KOPT-K1 (cell line): ENCODE measurements around the gene GJB5.
"Not testable (repeated sequence)": the region's sequence is repeated elsewhere in the genome, so short reads cannot be mapped to it uniquely, and the experiment has no call there.

Source experiments
- H3K27ac ChIP-seq: fragments of 200-600 bp; sonication (generic); 2 replicates; pipeline ENCODE4 v1.5.1; 2016; ENCODE audit warnings: antibody characterized with exemption, mild to moderate bottlenecking, low read depth, low read length; ENCODE audit not compliant: poor library complexity, severe bottlenecking
- H3K36me3 ChIP-seq: fragments of 200-600 bp; sonication (generic); 2 replicates; pipeline ENCODE4 v1.5.1; 2017; ENCODE audit warnings: antibody characterized with exemption, mild to moderate bottlenecking, low read length, moderate library complexity; ENCODE audit not compliant: insufficient read depth
- H3K9me3 ChIP-seq: fragments of 200-600 bp; sonication (generic); 2 replicates; pipeline ENCODE4 v1.5.1; 2017; ENCODE audit warnings: antibody characterized with exemption, low read length, mild to moderate bottlenecking; ENCODE audit not compliant: insufficient read depth, poor library complexity, severe bottlenecking

Gene GJB5

DNA sequence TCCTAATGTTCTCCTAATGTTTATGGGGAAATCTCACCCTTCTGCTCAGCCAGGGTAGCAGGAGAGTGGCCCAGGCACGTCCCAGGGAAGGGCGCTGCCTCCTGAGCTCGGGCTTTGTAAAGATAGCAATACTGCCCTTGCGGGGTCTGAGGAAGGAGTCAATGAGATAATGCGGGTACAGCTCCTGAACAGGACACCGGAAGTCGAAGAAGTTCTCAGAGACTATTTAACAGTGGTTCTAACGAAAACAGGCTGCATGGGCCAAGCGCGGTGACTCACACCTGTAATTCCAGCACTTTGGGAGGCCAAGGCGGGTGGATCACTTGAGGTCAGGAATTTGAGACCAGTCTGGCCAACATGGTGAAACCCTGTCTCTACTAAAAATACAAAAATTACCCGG is 17.6 kb upstream of the GJB5 start:
- not testable (repeated sequence) for H3K27ac ChIP-seq, H3K9me3 ChIP-seq, H3K36me3 ChIP-seq

DNA sequence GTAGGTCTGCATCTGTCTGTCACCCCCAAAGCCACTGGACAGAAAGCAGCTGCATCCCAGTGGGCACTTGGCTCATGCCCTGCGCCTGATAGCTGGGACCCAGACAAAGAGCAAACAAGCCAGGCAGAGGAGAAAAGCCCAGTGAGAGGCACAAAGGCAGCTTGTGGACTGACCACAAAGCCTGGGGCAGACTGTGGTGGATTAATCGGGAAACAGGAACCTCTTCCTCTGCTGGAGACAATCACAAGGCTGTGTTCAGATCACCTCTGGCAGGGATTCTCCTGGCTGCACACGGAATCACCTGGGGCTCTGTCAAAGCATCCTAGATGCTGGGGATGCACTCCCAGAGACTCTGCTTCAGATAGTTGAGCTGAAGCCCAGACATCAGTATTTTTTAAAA is 15.2 kb upstream of the GJB5 start:
- Histone ChIP-seq H3K36me3 (no peaks in the 10 kb centered on the region), H3K9me3 (no peaks in the 10 kb centered on the region), H3K27ac (no peak overlapping the region)

DNA sequence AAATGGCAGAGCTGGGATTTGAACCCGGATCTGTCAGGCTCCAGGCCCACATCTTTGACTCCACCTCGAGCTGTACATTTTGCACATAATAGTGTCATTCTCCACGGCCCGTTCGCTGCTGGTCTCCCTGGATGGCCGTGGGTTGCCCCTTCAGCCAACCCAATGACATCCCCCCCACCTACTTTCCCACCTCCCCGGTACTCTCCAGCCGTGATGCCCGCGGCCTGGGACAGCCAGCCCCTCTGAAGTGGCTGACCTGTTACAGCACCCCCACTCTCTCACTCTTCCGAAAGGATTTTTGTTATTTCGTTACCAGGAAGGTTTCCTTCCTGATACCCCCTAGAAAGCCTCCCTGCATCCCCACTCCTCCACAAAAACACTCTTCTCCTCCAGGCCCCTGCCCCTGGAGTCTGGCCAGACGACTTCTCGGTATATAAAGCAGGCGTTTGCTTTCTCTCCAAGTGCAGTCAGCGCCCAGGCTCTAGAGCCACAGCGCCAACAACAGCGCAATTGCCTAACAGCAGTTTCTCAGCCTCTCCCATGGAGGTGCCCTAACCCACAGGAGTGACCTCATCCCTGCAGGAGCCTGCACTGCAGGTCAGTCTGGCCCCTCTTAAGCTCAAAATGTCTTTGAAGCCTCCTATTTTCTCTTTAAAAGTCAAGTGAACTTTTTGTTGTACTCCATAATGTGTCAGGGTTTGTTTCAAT is 14.5 kb upstream of the GJB5 start:
- no peaks in the 10 kb centered on the region for H3K9me3 ChIP-seq
- H3K36me3 ChIP-seq, result no peaks in the 10 kb centered on the region

DNA sequence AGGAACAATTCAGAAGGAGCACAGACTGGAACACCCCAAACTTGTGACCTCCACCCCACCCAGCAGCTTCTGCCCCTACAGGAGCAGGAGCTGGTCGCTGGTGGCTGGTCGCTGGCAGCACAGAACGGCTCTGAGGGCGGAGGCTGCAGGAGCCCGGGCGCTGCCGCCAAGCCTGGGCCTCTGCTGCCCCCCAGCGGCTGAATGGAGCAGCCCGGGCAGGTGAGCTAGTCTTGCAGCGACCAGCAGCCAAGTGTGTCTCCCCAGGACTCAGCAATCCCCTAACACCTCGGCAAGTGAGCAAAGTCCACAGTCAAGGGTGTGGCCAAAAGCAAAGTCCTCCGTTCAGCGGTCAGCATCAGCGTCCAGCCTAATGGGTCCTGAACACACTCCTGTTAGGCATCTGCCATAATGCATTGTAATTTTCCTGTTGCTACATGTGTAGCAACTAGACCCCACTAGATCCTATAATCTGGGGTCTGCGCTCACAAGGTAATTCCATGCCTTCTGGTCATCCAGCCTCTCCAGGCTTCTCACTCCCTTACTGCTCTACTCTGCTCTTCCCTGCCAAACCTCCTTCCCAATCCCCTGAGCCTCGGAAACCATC is 12.1 kb upstream of the GJB5 start:
- H3K27ac ChIP-seq, result no peak overlapping the region
- no peaks in the 10 kb centered on the region for H3K9me3 ChIP-seq
- no peaks in the 10 kb centered on the region for H3K36me3 ChIP-seq

More for the DNA sequence above, 14.5 kb upstream of the GJB5 start:
- H3K27ac ChIP-seq, result no peak overlapping the region

DNA sequence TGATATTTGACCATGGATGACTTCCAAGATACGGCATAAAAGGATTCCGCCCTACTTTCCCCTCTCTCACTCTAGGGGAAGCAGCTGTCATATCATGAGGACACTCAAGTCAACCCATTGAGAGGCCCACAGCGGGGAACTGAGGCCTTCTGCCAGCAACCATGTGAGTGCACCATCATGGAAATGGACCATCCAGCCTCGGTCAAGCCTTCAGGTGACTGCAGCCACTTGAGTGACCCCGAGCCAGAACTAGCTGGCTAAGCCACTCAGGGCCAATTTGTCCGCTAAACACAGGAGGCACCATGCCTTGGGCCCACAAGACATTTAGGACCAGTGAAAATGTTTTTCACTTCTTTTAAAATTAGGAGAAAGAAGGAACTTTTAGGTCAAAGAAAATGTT is 11.1 kb upstream of the GJB5 start:
- Histone ChIP-seq H3K9me3 (no peaks in the 10 kb centered on the region), H3K27ac (no peak overlapping the region), H3K36me3 (no peaks in the 10 kb centered on the region)

DNA sequence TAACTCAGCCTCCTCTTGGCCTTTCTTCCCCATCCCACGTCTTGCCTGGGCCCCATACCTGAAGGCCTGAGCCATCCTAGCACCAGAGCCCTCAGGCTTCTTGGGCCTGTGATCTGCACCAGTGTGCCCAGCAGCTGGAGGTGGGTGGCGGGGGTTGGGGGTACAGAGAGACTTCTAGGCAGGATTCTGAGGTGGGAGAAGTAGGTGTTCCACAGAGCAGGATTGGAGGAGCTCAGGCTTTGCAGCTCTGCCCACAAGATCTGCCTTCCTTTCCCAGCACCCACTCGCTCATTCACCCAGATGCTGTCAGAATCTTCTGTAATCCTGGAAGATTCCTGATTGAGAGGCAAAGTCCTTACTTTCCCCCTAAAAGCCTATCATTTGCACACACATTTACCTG is 10.0 kb upstream of the GJB5 start:
- Histone ChIP-seq H3K9me3 (no peaks in the 10 kb centered on the region), H3K27ac (no peak overlapping the region)

DNA sequence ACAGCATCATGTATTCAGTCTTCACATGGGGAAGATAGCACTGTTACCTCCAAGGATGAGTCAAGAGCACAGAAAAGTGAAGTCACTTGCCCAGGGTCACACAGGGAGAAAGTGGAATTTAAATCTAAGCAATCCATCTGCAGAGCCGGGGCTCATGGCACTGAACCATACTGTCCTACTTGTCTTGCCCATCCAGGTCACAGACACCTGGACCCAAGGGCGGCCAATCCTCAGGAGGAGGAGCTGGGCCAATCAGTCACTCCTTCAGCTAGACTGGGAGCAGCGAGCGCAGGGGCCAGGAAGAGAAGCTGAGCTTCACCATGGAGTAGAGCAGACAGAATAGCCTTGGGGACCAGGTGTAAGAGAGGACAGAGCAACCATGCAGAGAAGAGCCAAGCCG is 9.2 kb upstream of the GJB5 start:
- Histone ChIP-seq H3K9me3 (no peaks in the 10 kb centered on the region), H3K36me3 (no peaks in the 10 kb centered on the region), H3K27ac (no peak overlapping the region)

More for the DNA sequence above, 10.0 kb upstream of the GJB5 start:
- H3K36me3 ChIP-seq, result no peaks in the 10 kb centered on the region

DNA sequence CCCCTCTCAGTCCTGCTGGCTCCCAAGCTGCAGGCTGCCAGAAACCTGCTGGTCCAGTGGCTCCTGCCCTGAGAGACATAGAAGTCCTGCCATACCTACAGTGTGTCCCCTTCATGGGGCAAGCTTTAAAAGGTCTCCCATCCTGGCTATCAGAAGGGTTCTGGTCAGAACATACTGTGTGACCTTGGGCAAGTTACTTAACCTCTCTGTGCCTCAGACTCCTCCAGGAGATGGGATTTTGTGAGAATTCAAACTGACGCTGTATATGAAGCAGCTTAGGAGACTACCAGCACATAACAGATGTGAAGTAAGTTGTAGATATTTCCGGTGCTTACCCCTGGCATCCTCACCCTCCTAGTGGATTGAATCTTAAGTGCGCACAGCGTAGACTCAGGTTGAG is 8.7 kb upstream of the GJB5 start:
- Histone ChIP-seq H3K27ac (no peak overlapping the region), H3K9me3 (no peaks in the 10 kb centered on the region), H3K36me3 (no peaks in the 10 kb centered on the region)

DNA sequence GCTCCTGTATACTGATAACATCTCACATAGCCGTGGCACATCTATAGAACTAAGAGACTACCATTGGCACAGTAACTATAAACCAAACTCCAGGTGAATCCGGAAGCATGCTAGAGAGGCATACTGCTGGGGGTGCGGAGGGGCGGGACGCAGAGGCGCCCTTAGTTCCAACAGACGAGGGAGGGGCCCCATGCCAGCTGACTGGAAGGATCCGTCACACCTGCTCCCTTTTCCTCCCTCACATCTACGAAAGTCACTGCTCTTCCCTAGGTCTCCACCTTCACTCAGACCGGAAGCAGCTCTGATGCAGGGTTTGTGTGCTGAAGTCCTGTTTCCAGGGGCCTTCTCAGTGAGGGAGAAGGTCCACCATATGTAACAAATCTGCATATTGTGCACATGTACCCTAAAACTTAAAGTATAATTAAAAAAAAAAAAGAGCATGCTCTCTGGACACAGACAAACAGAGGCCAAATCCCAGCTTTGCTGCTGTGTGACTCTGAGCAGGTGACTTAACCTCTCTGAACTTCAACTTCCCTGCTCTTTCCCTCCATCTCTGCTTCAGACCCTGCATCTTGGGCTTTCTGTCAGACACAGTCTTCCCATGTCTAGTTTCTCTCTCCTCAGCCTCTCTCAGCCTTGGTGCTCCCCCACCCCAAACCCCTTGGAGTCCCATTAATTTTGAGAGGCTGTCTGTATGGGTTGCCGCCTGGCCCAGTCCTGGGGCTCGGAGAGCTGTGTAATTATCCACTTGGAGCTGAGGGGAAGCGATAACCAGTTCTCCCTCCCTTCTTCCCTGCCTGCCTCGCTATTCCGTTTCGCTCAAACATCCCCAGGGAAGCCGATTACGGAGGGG is 7.8 kb upstream of the GJB5 start:
- no peak overlapping the region for H3K27ac ChIP-seq
- no peaks in the 10 kb centered on the region for H3K9me3 ChIP-seq
- H3K36me3 ChIP-seq, result no peaks in the 10 kb centered on the region

DNA sequence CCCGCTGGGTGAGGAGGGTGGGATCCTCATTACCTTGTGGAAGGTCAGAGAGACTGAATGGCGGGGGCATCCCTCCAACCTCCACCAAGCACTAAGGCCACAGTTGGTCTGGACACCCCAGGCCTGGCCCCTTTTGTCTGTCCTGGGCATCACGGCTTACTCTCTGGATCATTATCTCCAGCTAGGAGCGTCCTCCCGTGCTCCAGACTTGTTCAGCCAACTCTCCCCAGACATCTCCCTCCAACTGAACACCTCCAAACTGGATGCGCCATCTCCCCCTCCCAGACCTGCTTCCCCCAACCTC is 7.3 kb upstream of the GJB5 start:
- no peaks in the 10 kb centered on the region for H3K36me3 ChIP-seq
- no peak overlapping the region for H3K27ac ChIP-seq
- H3K9me3 ChIP-seq, result no peaks in the 10 kb centered on the region

DNA sequence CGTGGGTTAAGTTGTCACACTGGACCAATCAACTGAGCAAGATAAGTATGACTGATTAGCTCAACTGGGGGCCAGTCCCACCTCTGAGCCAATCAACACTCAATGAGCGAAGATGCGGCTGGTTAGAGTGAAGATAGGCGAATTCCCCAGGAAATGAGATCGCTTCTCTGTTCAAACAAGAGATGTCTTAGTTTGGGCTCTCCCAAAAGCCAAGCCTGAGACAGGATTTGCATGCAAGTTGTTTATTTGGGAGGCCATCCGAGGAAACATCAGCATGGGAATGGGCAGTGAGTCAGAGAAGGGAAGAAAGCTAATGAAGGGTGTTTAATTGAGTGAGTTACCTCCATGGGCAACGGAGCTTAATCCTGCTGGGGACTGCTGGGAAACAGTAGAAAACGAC is 4.9 kb upstream of the GJB5 start:
- Histone ChIP-seq H3K9me3 (no peaks in the 10 kb centered on the region), H3K36me3 (no peaks in the 10 kb centered on the region), H3K27ac (no peak overlapping the region)

DNA sequence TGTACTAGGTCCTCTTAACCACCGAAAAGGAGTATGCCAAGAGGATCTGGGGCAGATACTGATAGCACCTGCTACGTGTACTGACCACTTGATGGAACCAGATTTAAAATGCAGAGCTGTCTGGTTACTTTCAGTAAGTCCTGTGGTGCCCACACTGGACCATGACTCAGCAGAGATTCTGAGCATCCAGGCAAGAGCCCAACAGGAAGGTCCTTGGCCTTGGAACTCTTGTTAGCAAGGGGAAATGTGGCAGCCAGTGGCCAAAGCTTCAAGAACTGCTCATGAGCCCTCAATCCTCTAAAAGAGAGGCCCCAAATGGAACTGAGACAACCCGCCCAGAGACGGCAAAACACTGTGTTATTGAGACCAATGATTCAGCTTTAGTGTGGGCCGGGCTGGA is 4.2 kb upstream of the GJB5 start:
- H3K27ac ChIP-seq, result no peak overlapping the region
- no peaks in the 10 kb centered on the region for H3K9me3 ChIP-seq
- no peaks in the 10 kb centered on the region for H3K36me3 ChIP-seq

DNA sequence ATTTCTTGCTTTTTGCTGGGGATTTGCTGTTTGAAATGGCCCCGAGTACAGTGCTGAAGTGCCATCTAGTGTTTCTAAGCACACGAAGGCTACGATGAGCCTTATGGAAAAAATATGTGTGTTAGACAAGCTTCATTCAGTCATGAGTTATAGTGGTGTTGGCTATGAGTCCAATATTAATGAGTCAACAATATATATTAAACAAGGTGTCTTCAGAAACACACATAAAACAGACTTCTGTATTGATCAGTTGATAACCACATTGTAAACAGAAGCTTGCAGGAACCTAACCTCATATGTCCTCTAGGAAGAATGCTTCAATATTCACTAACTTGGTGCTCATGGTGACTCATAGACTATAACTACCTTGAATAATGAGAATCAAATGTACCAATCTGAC is 1.7 kb upstream of the GJB5 start:
- Histone ChIP-seq H3K27ac (no peak overlapping the region), H3K9me3 (no peaks in the 10 kb centered on the region), H3K36me3 (no peaks in the 10 kb centered on the region)

DNA sequence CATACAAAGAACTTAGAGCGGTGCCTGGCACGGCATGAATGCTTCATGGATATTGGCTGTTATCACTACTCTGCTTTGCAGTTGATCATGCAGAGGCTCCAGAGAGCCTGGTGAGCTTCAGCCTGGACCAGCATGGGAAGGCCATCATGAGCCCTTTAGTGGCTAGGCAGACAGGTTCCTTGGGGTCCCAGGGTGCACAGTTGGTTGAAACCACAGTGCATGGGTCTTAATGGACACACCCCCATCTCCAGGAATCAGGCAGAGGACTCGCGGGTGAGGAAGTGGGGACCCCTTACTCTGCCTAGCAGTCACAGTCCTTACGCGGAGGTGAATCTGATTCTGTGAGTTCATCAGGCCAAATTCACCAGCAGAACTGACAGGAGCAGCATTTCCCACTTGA is 1.1 kb downstream of the GJB5 start:
- Histone ChIP-seq H3K9me3 (no peaks in the 10 kb centered on the region), H3K27ac (no peak overlapping the region), H3K36me3 (no peaks in the 10 kb centered on the region)

DNA sequence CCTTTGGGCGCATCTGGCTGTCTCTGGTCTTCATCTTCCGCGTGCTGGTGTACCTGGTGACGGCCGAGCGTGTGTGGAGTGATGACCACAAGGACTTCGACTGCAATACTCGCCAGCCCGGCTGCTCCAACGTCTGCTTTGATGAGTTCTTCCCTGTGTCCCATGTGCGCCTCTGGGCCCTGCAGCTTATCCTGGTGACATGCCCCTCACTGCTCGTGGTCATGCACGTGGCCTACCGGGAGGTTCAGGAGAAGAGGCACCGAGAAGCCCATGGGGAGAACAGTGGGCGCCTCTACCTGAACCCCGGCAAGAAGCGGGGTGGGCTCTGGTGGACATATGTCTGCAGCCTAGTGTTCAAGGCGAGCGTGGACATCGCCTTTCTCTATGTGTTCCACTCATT is 2.5 kb downstream of the GJB5 start:
- H3K27ac ChIP-seq, result no peak overlapping the region
- H3K9me3 ChIP-seq, result no peaks in the 10 kb centered on the region
- no peaks in the 10 kb centered on the region for H3K36me3 ChIP-seq

DNA sequence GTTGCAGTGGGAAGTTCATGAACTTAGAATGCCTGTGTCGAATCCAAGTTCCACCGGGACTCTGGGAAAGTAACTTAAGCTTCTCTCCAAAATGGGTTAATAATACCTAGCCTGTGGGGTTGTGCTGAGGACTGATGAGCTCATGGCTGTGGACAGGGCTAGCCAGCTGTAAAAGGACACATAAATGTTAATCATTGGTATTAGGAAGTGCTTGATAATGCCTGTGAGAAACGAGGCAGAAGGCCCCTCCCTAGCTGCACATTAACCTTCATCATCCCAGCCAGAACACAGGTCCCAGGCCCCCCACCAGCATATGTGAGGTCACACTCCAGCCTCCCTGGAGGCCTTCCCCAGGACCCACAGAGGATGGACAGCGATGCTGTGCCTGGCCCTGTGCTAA is 3.9 kb downstream of the GJB5 start:
- H3K36me3 ChIP-seq, result no peaks in the 10 kb centered on the region
- H3K27ac ChIP-seq, result no peak overlapping the region
- H3K9me3 ChIP-seq, result no peaks in the 10 kb centered on the region
